GM19193 (cell line): ENCODE measurements around the gene PCSK4.

Source experiments
- POLR2A ChIP-seq: IDR thresholded peaks from 4 replicates; pipeline ENCODE4 v1.6.1; 2011; ENCODE audit not compliant: insufficient read depth, insufficient read length; ENCODE audit errors: extremely low read depth

PCSK4 gene

DNA sequence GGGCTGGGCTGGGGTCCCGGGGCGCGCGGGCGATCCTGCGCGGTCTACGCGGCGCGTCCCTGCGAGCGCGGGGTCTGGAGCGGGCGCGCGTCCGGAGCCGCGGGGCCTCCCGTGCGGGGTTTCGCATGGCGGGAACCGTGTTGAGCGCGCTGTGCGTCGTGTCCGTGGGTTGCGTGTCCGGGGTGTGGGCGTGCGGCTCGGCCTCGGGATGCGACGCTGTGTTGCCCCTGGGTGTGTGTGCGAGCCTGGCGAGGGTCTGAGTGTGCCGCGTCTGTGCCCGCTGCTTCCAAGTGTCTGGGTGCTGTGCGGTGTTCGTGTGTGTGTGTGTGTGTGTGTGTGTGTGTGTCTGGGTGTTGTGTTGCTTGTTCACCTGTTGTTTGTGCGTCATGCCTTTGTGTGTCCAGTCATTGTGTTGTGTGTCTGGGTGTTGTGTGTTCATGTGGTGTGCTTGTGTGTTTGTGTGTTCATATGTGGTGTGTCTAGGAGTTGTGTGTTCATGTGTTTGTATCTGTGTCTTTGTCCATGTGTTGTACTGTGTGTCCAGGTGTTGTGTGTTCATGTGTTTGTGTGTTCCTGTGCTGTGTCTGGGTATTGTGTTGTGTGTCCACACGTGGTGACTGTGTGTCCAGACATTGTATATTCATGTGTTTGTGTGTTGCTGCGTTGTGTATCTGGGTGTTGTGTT, 34.3 kb upstream of the PCSK4 start:
- no peak for TF ChIP-seq POLR2A

DNA sequence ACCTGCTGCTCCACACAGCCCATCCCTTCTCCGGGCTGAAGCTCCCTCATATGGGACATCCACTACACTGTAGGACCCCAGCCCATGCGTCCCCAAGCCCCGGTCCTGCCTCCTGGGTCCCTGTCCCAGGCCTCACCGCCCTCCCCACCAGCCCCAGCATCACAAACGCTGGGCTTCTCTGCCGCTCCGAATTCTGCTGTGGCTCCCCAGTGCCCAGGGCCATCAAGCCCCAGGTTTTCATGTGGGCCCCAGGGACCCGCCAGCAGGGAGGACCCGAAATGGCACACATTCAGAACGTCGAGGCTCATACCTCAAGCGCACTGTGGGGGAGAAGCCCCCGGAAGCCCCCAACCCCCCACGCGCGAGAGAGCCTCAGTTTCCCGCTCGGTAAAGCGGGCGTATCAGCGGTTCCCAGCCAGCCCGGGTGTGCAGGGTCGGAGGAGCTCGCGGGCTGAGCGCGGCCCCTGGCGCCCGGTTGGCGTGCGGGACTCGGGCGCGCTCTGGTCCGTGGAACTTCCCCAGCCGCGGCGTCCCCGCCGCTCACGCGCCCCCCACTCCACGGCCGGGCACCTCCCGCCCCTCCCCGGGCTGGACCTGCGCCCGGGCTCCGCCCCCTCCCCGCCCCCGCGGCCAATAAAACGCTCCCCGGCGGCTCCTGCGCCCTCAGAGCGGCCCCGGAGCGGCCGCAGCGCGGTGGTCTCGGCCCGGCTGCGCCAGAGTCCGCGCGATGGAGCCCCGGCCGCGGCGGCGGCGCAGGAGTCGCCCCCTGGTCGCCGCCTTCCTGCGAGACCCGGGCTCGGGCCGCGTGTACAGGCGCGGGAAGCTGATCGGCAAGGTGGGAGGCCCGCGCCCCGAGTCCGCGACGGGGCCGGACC, 33.5 kb upstream of the PCSK4 start, which contains the start of gene PLK5:
Gene PLK5, plus strand, starts transcription at position 666 of the 875 bp plus-strand sequence. CDS start 2,920 bp downstream, outside the sequence.
- no peak for TF ChIP-seq POLR2A

DNA sequence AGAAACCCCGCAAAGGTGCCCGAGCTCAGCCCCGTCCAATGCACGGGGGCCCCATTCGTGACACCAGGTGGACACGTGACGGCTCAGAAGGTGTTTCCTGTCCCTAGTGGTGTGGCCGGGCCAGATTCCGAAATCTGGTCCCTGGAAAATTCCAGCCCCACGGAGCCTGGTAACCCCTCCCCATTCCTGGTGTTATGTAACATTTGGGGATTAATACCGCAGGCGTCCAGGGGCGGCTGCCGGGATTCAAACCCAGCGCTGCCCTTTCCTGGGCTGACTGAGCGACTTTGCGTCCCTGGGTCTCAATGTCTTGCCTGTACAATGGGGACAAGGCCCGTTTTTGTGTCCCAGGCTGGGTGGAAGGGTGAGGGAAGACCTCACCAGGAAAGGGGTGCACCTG, 32.7 kb upstream of the PCSK4 start:
- no peak for TF ChIP-seq POLR2A

DNA sequence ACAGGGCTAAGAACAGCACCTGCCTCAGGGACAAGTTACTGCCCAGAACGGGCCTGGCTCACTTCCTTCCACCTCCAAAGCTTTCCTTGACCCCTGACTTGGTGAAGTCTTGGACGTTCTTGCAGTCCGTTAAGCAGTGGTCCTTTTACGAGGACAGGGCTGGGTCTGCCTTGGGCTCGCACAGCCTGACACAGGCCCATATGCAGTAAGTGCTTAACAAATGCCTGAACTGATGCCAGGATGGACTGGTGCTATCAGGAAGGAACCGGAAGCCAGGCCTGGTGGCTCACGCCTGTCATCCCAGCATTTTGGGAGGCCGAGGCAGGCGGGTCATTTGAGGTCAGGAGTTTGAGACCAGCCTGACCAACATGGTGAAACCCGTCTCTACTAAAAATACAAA, 31.9 kb upstream of the PCSK4 start:
- no peak for TF ChIP-seq POLR2A

DNA sequence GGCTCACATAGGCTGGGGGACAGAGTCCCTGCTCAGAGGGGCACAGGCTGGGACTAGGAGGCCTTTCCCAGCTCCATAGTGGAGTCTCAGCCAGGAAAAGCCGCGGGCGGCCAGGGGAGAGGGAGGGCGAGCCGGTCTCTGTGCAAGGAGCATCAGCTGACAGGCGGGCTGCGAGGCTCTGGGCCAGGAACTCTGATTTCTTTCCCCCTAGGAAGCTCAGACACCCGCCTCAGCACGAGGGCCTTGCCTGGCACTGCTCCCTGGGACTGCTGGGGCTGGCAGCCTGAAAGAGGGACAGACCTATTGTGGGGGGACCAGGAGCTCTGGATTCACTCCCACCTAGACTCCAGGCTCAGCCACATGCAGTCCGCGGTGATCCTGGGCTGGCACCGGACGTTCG, 31.5 kb upstream of the PCSK4 start:
- TF ChIP-seq POLR2A = no peak

DNA sequence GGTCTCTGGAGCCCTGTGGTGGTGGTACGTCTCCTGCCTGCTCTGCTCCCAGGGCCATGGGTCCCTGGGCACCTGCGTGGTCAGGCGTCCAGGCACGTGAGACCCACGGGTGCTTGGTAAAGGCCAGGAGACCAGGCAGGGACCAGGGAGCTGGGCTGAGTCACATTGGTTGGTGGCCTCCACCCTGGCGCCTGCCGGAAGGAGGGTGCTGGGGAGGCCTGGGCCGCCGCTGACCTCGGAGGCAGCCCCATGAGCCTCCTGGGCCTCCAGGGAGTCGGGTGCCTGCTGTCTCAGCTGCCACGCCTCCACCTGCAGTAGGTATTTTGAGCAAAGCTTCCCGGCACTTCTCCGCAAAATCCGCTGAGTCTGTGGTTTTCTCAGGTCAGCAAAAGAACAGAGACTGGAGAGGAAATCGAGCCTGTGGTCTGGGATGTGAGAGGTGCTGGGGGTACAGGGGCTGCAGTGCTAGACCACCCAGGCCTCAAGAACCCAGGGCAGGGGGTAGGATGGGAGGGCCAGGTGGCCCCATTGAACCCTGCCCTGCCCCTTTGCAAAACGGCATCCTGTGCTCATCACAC, 30.1 kb upstream of the PCSK4 start:
- no peak for TF ChIP-seq POLR2A

DNA sequence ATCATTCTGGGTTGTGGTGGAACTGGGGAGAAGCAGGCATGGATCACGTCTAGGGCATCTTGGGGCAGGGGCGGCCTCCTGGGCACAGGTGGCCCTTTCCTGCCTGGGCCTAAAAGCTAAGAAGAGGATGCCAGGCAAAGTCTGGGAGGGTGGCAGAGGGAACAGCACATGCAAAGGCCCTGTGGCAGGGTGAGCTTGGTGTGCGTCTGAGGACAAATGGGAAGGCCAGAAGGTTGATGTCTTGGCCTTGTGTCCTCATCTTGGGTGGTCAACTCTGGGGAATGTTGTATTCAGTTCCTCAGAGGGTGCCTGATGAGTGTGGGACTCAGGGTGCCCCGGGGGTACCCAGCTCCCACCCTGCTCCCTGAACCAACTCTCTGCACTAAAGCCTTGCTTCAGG, 28.3 kb upstream of the PCSK4 start:
- TF ChIP-seq POLR2A = no peak

DNA sequence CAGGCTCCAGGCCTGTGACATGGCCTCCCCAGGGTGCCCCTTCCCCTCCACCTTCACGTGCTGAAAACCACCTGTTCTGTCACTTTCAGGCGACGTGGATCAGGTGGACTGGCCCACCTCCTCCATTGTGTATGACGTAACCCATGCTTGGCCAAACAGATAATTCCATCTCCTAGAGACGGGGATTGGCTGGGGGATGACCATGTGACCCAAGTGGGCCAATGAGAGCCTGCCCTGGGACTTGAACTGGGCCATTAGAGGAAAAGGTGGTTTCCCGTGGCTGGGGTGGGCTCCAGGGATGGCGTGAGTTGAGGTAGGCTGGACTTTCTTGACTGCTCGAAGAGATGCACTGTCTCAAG, 26.2 kb upstream of the PCSK4 start:
- TF ChIP-seq POLR2A = no peak

DNA sequence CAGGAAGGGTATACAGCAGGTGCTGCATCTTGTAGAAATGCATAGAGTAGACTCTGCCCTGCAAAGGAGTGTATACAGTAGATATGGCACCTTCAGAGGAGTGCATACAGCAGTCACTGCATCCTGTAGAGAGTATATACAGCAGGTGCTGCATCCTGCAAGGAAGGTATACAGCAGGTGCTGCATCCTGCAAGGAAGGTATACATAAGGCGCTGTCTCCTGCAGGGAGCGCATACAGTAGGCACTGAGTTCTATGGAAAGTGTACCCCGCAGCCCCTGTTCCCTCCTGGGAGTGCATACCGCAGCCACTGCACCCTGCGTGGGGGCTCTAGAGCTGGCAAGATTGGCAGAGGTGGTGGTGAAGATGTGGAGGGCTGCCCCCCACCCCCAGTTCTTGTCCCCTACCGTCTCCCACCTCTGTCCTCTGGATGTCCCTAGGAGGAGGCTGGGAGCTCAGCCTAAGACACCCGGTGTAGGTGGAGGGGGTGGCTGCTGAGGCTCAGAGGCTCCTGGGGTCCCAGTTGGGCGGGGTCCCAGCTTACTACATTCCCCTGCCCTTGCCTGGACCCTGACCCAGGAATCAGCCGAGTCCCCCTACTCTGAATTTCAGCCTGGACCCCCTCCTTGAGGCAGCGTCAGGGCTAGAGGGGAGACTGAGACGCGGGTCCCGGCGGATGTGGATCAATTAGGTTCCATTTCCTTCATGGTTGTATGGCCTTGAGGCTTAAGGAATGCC, 25.0 kb upstream of the PCSK4 start:
- no peak for TF ChIP-seq POLR2A

DNA sequence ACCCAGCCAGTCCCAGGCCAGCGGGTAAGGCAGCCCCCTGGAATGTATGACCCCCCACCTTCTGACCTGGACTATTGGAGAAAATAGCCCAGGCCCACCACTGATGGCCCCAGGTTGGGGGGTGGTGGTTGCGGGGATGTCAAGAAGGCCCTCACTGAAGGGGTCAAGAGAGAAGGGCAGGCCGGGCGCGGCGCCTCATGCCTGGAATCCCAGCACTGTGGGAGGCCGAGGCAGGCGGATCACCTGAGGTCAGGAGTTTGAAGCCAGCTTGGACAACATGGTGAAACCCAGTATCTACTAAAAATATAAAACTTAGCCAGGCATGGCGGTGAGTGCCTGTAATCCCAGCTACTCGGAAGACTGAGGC, 24.1 kb upstream of the PCSK4 start:
- no peak for TF ChIP-seq POLR2A

DNA sequence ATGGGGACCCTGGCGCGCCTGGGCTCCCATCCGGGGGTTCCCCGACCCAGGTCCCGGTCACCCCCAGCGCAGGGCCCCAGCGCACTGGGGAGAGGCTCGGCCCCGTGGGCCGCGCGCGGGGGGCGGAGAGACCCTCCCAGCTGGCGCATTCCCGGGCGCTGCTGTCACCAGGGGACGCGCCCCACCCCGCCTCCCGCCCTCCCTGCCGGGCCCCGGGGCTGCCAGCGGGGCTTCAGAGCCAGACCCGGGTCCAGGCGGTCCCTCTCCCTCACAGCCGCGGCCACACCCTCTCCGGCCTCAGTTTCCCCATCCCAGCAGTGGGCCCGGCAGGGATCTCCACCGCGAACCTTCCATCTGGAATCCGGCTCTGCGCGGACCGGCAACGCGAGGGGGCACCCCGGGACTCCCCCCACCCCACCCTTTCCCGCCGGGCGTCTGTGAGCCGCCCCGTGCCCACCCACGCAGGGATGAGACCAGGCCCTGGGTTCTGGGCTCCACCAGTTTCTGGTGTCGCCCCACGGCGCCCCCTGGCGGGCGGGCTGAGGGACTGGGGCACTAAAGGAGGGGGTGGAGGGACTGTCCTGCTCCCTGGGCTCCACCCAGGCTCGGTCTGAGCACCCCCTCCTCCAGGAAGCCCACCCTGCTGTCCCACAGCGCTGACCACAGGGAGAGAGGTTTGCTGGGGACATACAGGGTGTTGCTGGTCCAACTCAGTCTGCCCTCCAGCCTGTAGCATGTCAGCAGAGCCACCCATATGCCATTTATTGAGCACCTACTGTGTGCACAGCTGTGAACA, 23.5 kb upstream of the PCSK4 start:
- no peak for TF ChIP-seq POLR2A

DNA sequence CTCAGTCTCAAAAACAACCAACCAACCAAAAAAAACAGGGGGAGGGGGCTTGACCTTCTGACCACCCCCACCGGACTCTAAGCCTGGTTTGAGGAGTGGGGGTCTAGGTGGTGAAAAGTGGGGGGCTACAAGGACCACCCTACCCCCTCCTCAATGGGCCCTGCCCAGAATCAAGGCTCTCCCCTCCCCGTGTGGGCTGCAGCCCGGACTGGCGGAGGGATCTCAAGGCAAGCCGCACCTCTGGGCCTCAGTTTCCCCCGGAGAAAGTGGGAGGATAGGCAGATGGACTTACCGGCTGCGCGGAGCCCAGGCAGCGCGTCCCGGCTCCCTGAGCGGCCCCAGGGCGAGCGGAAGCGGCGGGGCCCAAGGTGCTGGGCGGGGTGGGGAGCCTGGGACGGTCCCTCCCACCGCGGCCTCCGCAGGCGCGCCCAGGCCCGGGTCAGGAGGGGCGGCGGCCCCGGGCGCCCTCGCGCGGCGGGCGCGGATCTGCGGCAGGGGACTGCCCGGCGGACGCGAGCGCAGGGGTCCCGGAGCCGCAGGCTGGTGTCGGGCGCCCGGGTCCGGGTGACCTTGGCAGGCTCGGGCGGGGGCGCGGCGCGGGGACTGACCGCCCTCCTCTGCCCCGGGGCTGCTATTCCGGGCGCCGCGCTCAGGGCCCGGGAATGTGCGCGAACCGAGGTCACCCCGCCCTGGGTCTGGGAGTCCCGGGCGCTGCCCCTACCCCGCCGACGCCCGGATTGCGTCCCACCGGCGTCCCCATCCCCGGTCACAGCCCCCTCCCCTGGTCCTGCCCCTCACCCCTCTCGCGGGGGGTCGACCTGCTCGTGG, 22.7 kb upstream of the PCSK4 start, which contains the start of gene ADAMTSL5:
Gene ADAMTSL5, minus strand, starts transcription at position 349 of the 828 bp plus-strand sequence. CDS start 2,076 bp downstream, outside the sequence.
- no peak for TF ChIP-seq POLR2A
